Left kidney (tissue), 2 donors: ENCODE results near the gene TNS1. TPM values are rescaled to one million over a fixed set of nuclear protein-coding genes. Genes with fewer than 3 reads are reported as not detected.

Experiments
- DNase-seq: peaks from one replicate; pipeline ENCODE4 v3.0.0-alpha.2; 2013
- polyA plus RNA-seq: library from polyadenylated mRNA; unstranded; fragments of 120-200 nt; gene quantifications from one replicate; pipeline ENCODE4 v1.2.1, GENCODE V29; 2013; ENCODE audit not compliant: insufficient read length

The TNS1 gene
- polyA plus RNA-seq, 1 donor: 64.9 TPM

DNA sequence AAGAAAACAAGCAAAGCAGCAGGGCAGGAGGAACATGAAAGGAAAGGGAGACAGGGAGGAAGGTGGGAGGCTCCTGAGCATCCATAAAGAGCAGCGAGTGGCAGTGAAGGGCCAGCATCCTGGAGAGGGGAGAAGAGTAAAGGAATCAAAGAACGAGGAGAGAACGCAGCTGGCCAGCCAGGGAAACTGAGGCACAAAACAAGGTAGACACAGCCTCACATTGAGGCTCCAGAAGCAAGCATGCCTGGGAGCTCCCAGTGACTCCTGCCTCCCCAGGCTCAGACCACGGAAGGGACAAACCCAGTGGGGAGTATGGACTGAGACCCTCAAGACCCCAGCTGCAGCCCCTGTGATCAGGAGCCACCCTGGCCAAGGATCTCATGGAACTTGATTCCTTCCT is 14.0 kb upstream of the TNS1 start:
- no peak for DNase-seq

DNA sequence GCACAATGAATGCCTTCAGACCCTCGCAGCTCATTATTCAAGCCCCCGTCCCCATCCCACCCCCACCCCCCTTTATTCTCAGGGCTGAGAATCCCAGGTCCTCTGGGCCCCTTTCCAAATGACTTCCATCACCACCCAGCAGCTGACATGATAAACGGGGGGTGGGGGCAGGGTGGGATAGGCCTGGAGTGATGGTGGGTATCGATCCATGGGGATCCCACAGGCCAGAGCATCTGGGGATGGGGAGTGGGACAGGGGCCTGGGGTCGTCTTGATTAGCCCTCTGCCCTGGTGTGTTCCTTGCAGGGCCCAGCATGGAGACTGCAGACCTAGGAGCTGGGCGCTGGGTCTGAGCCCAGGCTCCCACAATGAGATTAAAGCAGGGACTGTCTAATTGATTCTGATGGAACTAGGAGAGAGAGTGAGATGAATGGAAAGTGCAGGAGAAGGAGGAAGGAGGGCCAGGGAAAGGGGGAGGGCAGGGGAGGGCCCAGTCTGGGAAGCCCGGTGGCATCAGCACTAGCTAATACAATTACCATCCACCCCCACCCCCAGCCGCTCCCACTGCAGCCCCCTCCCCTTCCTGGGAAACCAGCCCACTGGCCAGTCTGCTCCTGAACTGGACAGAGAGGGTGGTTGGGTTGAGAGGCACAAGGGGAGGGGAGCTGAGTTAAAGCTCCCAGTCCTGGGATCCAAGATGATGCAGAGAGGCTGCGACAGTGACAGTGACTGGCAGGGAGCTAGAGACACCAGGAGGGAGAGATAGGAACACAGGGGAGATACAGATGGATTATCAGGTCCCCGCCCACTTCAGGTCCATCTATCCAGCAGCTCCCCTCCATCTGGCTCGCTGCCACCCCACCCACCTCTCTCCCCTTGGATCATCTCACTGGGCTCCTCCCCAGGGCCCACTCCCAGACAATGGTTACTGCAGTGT is 13.1 kb upstream of the TNS1 start:
- no peak for DNase-seq

DNA sequence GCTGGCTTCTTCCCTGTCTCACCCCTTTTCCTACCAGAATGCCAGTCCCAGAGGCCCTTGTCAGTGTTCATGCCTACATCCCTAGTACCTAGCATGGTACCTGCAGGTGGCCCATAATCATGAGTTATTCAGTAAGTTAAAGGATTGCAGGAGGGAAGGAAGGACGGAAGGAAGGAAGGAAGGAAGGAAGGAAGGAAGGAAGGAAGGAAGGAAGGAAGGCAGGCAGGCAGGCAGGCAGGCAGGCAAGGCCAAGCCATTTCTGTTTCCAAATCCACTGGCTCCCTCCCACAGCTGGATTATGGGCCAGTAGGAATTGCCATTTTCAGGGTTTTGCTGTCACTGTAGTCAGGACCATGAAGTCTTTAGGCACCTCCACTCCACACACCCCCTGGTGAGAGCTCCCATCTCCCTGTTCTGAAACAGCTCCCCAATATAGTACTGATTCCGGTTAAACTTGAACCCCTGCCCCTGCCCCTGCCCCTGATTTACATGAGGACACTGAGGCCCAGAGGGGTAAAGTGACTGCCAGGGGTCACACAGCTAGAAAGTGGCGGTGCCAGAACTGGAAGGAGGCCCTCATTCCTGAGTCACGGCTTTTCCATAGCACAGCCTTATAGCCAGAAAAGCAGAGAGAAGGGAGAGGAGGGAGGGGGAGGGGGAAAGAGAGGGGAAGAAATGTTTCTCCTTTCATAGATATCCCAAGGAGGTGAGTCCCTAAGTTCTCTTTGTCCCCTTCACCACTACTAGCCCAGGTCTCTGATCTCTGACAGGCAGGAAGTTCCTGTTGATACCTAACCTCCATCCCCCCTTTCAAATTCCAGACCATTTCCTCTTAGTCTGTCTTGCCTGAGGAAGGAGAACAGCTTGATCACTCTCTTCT is 12.2 kb upstream of the TNS1 start:
- no peak for DNase-seq

DNA sequence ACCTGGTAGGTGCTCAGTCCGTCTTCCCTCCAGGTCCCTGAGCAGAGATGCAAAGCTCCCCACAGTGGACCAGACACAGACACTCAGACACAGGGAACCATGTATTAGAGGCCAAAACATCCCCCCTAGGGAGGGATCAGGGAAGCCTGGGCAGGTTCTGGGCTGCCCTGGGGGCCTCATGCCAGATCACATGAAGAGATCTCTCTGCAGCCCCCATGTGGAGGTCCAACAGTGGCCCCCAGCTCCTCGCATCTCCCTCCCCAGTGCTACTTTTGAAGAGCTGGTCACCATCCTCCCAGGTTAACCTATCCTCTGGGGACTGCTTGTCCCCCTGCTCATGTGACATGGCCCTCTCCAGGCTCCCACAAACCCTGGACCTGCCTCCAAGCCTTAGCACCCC is 10.5 kb upstream of the TNS1 start:
- no peak for DNase-seq

DNA sequence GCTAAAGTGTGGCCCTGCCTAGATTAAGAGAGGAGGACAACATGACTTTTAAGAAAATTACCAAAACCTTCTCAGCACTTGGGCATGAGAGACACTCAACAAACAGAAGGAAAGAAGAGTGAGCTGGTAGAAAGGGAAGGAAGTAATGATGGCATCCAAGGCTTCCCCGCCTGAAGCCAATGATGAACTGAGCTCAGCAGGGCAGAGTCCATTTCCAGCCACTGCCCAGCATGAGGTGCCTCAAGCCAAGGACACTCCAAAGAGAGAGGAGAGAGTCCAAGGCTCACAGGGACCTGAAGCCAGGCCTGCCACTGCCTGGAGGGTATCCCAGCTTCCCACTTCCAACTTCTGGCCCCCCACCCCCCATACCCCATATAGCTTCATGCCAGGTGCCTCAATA is 9.5 kb upstream of the TNS1 start:
- DNase-seq: no peak

GRCh38 chr2:218011653-218012040 is 8.9 kb upstream of the TNS1 start:
- no peak for DNase-seq

DNA sequence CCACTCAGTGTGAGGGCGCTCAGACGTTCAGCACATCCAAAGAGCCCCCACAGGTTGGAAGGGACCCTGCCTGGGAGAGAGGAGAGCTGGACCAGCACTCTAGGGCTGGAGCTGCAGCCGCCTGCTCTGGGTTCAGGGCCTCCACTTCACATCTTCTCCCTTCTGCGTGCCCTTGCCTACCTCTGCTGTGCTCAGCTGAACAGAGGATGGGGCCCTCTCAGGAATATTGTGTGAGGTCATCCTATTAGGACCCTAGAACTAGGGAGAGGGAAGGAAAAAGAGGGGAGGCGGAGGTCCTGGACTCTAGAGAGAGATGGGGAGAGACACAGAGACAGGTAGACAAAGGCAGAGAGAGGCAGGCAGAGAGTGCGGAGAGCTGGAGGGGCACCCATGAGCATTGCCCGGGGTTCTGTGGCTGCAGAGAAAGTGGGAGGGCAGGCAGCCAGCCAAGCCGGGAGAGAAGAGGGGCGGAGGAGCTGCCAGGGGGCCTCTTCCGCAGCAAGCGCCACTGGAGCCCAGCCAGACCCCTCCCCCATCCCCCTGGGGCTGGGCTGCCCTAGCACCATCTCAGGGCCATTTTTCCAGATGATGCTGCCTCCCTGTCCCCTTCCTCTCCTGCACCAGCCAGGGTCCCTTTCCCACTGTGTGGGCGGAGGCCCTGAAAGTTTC is 8.3 kb upstream of the TNS1 start:
- no peak for DNase-seq

- no peak for DNase-seq
Measured at GRCh38 chr2:218010140-218010983, 7.6 kb upstream of the TNS1 start.

- no peak for DNase-seq
Measured at GRCh38 chr2:218009765-218010139, 7.0 kb upstream of the TNS1 start.

DNA sequence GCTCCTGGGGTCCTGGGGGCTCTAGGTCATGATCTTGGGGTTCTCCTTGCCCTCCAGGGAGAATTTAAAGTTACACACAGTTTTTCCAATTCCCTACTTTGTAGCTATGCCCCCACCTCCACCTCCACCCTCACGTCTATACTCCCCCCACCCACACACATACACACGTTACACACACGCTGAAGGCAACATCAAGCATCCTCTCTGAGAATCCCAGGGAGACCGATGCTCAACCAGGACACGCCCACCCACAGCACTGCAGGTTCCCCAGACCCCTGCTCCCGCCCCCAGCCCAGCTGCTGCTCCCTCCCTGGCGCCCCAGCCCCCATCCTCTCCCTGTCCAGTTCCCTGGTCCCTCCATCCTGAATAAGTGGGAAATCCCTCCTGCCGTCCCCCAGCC is 6.4 kb upstream of the TNS1 start:
- DNase-seq: no peak

GRCh38 chr2:218008060-218009040 is 5.6 kb upstream of the TNS1 start:
- no peak for DNase-seq

DNA sequence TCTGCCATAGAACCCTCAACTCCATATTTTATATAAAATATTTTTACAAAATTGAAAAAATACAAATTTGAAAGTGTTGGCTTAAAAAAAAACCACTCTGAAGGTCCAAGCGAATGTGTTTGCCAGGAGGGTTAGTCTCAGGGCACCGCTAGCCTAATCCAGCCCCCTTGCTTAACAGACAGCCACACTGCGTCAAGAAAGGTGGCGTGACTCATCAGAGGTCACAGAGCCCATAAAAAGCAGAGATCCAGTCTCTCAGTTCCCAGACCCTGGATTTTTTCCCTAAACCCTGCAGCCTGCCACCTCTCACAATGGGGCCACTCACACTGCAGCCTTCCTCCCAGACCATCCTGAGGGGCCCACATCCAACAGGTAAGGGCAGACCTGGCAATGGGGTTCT is 3.9 kb upstream of the TNS1 start:
- DNase-seq: no peak

- no peak for DNase-seq
Measured at GRCh38 chr2:218005486-218005885, 2.7 kb upstream of the TNS1 start.

- no peak for DNase-seq
Measured at GRCh38 chr2:218005028-218005427, 2.2 kb upstream of the TNS1 start.

DNA sequence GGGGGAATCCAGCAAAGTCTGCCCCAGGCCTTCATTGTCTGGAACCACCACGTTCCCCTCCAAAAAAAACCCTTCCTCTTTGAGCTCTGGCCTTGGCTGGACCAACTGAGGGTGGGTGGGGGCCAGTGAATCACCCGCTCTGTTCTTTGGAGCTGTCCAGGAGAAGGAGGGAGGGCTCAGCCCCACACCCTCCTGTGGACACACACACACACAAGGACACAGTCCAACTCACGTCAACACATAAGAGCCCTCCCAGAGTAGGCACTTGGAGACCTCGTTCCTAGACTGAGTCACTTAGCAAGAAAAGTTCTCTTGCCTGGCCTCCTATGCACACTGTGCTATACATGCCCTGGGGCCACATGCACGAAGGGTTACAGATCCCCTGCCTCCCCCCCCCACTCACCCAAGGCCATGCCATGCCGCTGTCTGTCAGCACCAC is 1.2 kb upstream of the TNS1 start:
- DNase-seq: no peak

GRCh38 chr2:218003281-218003944 is 618 bp upstream of the TNS1 start:
- DNase-seq: no peak

GRCh38 chr2:218002143-218002844 is 501 bp downstream of the TNS1 start:
- no peak for DNase-seq

DNA sequence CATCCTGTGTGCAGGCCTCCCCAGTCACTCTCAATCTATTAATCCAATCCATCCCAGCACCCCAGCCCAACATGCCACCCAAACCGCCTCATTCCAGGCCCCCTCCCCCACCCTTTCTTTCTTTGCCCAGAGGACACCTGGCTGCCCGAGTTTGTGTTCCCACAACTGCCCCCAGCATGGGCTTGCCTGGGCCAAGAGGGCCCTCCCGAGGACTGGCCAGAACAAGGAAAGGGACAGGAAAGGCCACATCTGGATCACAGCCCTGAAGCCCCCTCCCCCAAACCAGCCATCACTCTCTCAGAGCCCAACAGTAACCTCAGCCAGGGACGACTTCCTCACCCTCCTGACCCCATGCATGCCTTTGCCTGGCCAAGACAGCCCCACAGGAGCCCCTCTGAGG is 1.2 kb downstream of the TNS1 start:
- no peak for DNase-seq

DNA sequence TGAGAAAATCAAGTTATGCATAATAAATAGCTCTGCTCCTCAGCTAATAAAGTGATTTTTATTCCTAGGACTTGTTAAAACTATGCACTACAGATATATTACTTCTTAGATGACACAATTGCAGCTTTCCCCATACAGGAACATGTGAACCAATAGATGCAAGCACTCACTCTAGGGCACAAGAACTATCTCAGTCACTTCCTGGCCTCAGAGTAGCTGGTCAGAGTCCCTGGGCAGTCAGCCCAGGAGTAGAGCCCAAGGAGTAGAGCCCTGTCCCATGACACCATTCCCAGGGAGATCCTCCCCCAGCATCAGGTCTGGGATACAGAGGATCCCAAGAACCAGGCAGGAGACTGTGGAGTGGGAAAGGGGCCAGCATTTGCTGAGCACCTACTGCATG is 2.7 kb downstream of the TNS1 start:
- DNase-seq: no peak
